Measurements from ENCODE around the gene HECTD4. TPM values are rescaled to one million over a fixed set of nuclear protein-coding genes. Genes with fewer than 3 reads are reported as not detected.

Gene HECTD4
- total RNA-seq, 2 donors from 2014 or later = 23.3 to 45.2 TPM

GRCh38 chr12:112288638-112289037, 93.6 kb downstream of the HECTD4 start:
- intact Hi-C loops (cut with DNase I) = no loop called here
- no peaks in the 10 kb centered on the region for H3K27me3 ChIP-seq
- DNase-seq = no peak
- ATAC-seq = no peak
- H3K36me3 ChIP-seq (replicated peaks in 1 of 2; ENCODE audit: insufficient read depth in 1 of 2, low read depth in 2 of 2) = no peaks in the 10 kb centered on the region
- peaks cover 18% of the 10 kb centered on the region for H3K4me1 ChIP-seq
- H3K27ac ChIP-seq = no peak overlapping the region
- 100% methylated on average over 1 of the region's 1 CpG for WGBS, 2 donors
- no peak for TF ChIP-seq POLR2A (IDR thresholded peaks at IDR 0.05)
- TF ChIP-seq, protein P1, sequence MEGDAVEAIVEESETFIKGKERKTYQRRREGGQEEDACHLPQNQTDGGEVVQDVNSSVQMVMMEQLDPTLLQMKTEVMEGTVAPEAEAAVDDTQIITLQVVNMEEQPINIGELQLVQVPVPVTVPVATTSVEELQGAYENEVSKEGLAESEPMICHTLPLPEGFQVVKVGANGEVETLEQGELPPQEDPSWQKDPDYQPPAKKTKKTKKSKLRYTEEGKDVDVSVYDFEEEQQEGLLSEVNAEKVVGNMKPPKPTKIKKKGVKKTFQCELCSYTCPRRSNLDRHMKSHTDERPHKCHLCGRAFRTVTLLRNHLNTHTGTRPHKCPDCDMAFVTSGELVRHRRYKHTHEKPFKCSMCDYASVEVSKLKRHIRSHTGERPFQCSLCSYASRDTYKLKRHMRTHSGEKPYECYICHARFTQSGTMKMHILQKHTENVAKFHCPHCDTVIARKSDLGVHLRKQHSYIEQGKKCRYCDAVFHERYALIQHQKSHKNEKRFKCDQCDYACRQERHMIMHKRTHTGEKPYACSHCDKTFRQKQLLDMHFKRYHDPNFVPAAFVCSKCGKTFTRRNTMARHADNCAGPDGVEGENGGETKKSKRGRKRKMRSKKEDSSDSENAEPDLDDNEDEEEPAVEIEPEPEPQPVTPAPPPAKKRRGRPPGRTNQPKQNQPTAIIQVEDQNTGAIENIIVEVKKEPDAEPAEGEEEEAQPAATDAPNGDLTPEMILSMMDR (IDR thresholded peaks at IDR 0.05) = no peak
- peaks cover 0 to 4% (median 0%) of the 10 kb centered on the region in 3 donors for H3K9me3 ChIP-seq
- no peak overlapping the region for H3K4me3 ChIP-seq

DNA sequence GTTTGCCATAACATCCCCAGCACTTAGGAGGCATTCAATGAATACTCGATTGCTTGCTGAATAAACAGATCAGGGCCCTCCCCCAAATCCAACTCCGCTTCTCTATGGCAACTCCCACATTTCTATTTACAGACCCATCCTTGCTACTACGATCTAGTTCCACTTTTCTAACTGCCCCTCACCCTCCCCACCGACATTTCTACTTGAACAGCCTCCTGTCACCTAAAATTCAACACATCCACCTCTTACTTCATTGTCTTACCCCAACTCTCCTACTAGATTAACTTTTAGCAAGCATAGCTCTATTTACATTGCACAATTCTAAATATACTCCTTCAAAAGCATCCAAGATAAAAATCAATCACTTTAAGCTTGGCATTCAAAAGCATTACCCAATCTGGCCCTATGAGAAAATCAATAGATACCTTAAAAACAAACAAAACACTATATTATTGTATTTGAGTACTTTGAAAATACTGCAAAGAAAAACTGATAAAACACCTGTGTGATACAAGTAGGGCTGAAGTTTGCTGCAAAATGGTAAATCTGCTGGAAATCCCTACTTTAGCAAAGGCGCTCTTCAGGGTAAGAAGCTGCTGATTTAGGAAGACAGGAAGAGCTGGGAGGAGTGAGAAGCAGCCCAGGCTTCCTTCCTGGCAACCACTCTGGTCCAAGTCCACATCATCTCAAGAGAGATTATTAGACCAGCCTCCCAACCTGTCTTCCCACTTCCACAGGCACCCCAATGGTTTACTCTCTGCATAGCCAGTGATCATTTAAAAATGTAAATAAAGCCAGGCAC, 96.4 kb downstream of the HECTD4 start:
- no peak for ATAC-seq
- peaks cover 0 to 4% (median 0%) of the 10 kb centered on the region in 3 donors for H3K9me3 ChIP-seq
- 57 to 78% methylated on average over 5 of the region's 5 CpGs for WGBS, 2 donors

DNA sequence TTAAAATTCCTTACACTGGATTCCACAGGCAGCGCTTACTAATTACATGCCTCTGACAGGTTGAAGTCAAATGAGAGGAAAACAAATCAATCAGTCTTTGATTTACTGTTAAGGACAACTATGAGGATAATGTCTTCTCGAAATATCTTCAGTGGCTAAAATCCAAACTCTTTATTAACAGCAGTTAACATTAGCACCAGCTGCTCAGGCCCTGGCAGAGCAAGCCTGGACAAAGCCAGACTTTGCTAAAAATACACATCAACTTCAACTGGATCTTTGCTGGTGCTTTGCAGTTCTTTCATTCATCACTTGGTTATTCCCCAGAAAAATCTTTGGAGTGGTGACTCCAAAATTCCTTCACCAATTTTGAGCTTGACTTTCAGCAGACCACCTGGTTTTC, 98.7 kb downstream of the HECTD4 start:
- no peak for TF ChIP-seq POLR2A (IDR thresholded peaks at IDR 0.05)
- TF ChIP-seq, protein P1 (IDR thresholded peaks at IDR 0.05) = no peak
- Histone ChIP-seq H3K4me3 (no peak overlapping the region), H3K27ac (no peak overlapping the region), H3K9me3 (no peaks in the 10 kb centered on the region), H3K27me3 (no peaks in the 10 kb centered on the region), H3K4me1 (peaks cover 18% of the 10 kb centered on the region), H3K36me3 (replicated peaks in 1 of 2; ENCODE audit: insufficient read depth in 1 of 2, low read depth in 2 of 2) (no peaks in the 10 kb centered on the region)
- ATAC-seq (no peak), DNase-seq (no peak)
- intact Hi-C loops (cut with DNase I) = no loop called here
- 52 to 70% methylated on average over 2 of the region's 2 CpGs for WGBS, 2 donors

More for the DNA sequence above, 96.4 kb downstream of the HECTD4 start:
- H3K27ac ChIP-seq = no peak overlapping the region
- no peak for DNase-seq
- TF ChIP-seq, protein P1 (IDR thresholded peaks at IDR 0.05) = no peak
- TF ChIP-seq POLR2A (IDR thresholded peaks at IDR 0.05) = no peak
- peaks cover 18% of the 10 kb centered on the region for H3K4me1 ChIP-seq
- H3K4me3 ChIP-seq = no peak overlapping the region
- H3K27me3 ChIP-seq = no peaks in the 10 kb centered on the region
- H3K36me3 ChIP-seq (replicated peaks in 1 of 2; ENCODE audit: insufficient read depth in 1 of 2, low read depth in 2 of 2) = no peaks in the 10 kb centered on the region
- intact Hi-C loops (cut with DNase I) = no loop called here

- H3K36me3 ChIP-seq (replicated peaks in 1 of 2; ENCODE audit: insufficient read depth in 1 of 2, low read depth in 2 of 2) = no peaks in the 10 kb centered on the region
- no peak for ATAC-seq
- no peak overlapping the region for H3K27ac ChIP-seq
- intact Hi-C loops (cut with DNase I) = no loop called here
- DNase-seq = no peak
- no peak overlapping the region for H3K4me3 ChIP-seq
- TF ChIP-seq POLR2A (IDR thresholded peaks at IDR 0.05) = no peak
- TF ChIP-seq, protein P1 (IDR thresholded peaks at IDR 0.05) = no peak
- 94 to 95% methylated on average over 8 of the region's 8 CpGs for WGBS, 2 donors
- H3K9me3 ChIP-seq = no peaks in the 10 kb centered on the region
- peaks cover 18% of the 10 kb centered on the region for H3K4me1 ChIP-seq
- H3K27me3 ChIP-seq = no peaks in the 10 kb centered on the region
These were observed 99.3 kb downstream of the HECTD4 start for GRCh38 chr12:112282920-112283319.

GRCh38 chr12:112275836-112276235, 106.4 kb downstream of the HECTD4 start:
- Histone ChIP-seq H3K4me3 (no peak overlapping the region), H3K27ac (no peak overlapping the region), H3K27me3 (no peaks in the 10 kb centered on the region), H3K36me3 (replicated peaks in 1 of 2; ENCODE audit: insufficient read depth in 1 of 2, low read depth in 2 of 2) (peaks cover 0 to 10% of the 10 kb centered on the region in 2 donors), H3K4me1 (no peaks in the 10 kb centered on the region), H3K9me3 (no peaks in the 10 kb centered on the region)
- WGBS, 2 donors = 63 to 92% methylated on average over 3 of the region's 3 CpGs
- ATAC-seq = no peak
- no peak for DNase-seq
- TF ChIP-seq POLR2A (IDR thresholded peaks at IDR 0.05) = no peak
- TF ChIP-seq, protein P1 (IDR thresholded peaks at IDR 0.05) = no peak
- intact Hi-C loops (cut with DNase I) = no loop called here

Data from body of pancreas (tissue), 4 donors.